Mesenchymal stem cell (in vitro differentiated cells and primary cell): ENCODE results near the gene SIGLEC10.

Source experiments
- DNase-seq: peaks from one replicate; pipeline ENCODE4 v3.0.0-alpha.2; 2013
- H2AFZ ChIP-seq: one replicate; pipeline ENCODE4 v1.6.1; 2013; ENCODE audit warnings: low read depth, mild to moderate bottlenecking, control low read depth, inconsistent platforms, low read length, moderate library complexity
- H2AK5ac ChIP-seq: 2 replicates; pipeline ENCODE4 v1.6.1; 2013; ENCODE audit warnings: low read length, moderate library complexity, mild to moderate bottlenecking, inconsistent platforms; ENCODE audit not compliant: severe bottlenecking
- H2BK120ac ChIP-seq: one replicate; pipeline ENCODE4 v1.6.1; 2013; ENCODE audit warnings: low read depth, mild to moderate bottlenecking, inconsistent platforms, low read length, moderate library complexity
- H2BK12ac ChIP-seq, 2 experiments: one replicate each; pipeline ENCODE4 v1.6.1; 2013; ENCODE audit warnings: inconsistent platforms in 2 of 2, low read length in 2 of 2, mild to moderate bottlenecking in 2 of 2, moderate library complexity in 2 of 2, control low read depth in 1 of 2
- H2BK15ac ChIP-seq: one replicate; pipeline ENCODE4 v1.6.1; 2013; ENCODE audit warnings: mild to moderate bottlenecking, low read depth, inconsistent platforms; ENCODE audit not compliant: poor library complexity, severe bottlenecking
- H2BK5ac ChIP-seq: 2 replicates; pipeline ENCODE4 v1.6.1; 2013; ENCODE audit warnings: low read depth, mild to moderate bottlenecking, low read length, control low read depth, inconsistent platforms; ENCODE audit not compliant: poor library complexity, severe bottlenecking
- H3K14ac ChIP-seq, 2 experiments: one replicate each; pipeline ENCODE4 v1.6.1; 2013; ENCODE audit warnings: inconsistent platforms in 2 of 2, low read length in 2 of 2, control low read depth in 1 of 2, mild to moderate bottlenecking in 1 of 2, moderate library complexity in 1 of 2
- H3K18ac ChIP-seq, 2 experiments: one replicate each; pipeline ENCODE4 v1.6.1; 2013; ENCODE audit warnings: inconsistent platforms in 2 of 2, low read length in 2 of 2, control low read depth in 1 of 2, low read depth in 1 of 2, mild to moderate bottlenecking in 1 of 2
- H3K23ac ChIP-seq, 2 experiments: one replicate each; pipeline ENCODE4 v1.6.1; 2013; ENCODE audit warnings: inconsistent platforms in 2 of 2, low read length in 2 of 2, mild to moderate bottlenecking in 2 of 2, moderate library complexity in 2 of 2, control low read depth in 1 of 2
- H3K27ac ChIP-seq: 2 replicates; pipeline ENCODE4 v1.5.1; 2013; ENCODE audit warnings: mild to moderate bottlenecking, moderate library complexity, low read length, control low read depth, inconsistent platforms; ENCODE audit not compliant: poor library complexity, severe bottlenecking
- H3K27me3 ChIP-seq, 2 experiments: 2 replicates each; pipeline versions ENCODE4 v1.6.1 to v1.7.0; 2013; ENCODE audit warnings: low read length in 2 of 2, mild to moderate bottlenecking in 2 of 2, moderate library complexity in 2 of 2, control low read depth in 1 of 2, inconsistent platforms in 1 of 2; ENCODE audit not compliant: control insufficient read depth in 1 of 2, insufficient read depth in 1 of 2
- H3K36me3 ChIP-seq, 2 experiments: 2 replicates each; pipeline versions ENCODE4 v1.6.1 to v1.7.0; 2013; ENCODE audit warnings: low read length in 2 of 2, control low read depth in 1 of 2, inconsistent platforms in 1 of 2, low read depth in 1 of 2, mild to moderate bottlenecking in 1 of 2; ENCODE audit not compliant: insufficient read depth in 2 of 2, control insufficient read depth in 1 of 2
- H3K4ac ChIP-seq, 2 experiments: one replicate each; pipeline ENCODE4 v1.6.1; 2013; ENCODE audit warnings: inconsistent platforms in 2 of 2, low read length in 2 of 2, mild to moderate bottlenecking in 2 of 2, moderate library complexity in 2 of 2, control low read depth in 1 of 2, low read depth in 1 of 2
- H3K4me1 ChIP-seq: 2 replicates; pipeline ENCODE4 v1.6.1; 2013; ENCODE audit warnings: low read depth, low read length, control low read depth; ENCODE audit not compliant: control insufficient read depth, insufficient read depth
- H3K4me2 ChIP-seq: 2 replicates; pipeline ENCODE4 v1.6.1; 2013; ENCODE audit warnings: low read length, mild to moderate bottlenecking, inconsistent platforms; ENCODE audit not compliant: poor library complexity, severe bottlenecking
- H3K4me3 ChIP-seq, 2 experiments: 2 replicates each; pipeline versions ENCODE4 v1.5.1 to v1.7.0; 2013; ENCODE audit warnings: low read length in 2 of 2, mild to moderate bottlenecking in 2 of 2, control low read depth in 1 of 2, low read depth in 1 of 2; ENCODE audit not compliant: insufficient read depth in 1 of 2
- H3K79me1 ChIP-seq: replicated peaks from 2 replicates; pipeline ENCODE4 v1.6.1; 2013; ENCODE audit warnings: mild to moderate bottlenecking, control low read depth, low read length, inconsistent platforms; ENCODE audit not compliant: poor library complexity, severe bottlenecking
- H3K9ac ChIP-seq: 2 replicates; pipeline ENCODE4 v1.7.0; 2013; ENCODE audit warnings: mild to moderate bottlenecking, low read length, moderate library complexity
- H3K9me3 ChIP-seq: 2 replicates; pipeline ENCODE4 v1.7.0; 2013; ENCODE audit warnings: mild to moderate bottlenecking, low read length; ENCODE audit not compliant: control insufficient read depth
- H4K8ac ChIP-seq: one replicate; pipeline ENCODE4 v1.6.1; 2013; ENCODE audit warnings: inconsistent platforms, mild to moderate bottlenecking, low read length, moderate library complexity
- H4K91ac ChIP-seq: one replicate; pipeline ENCODE4 v1.6.1; 2013; ENCODE audit warnings: mild to moderate bottlenecking, low read length, inconsistent platforms
- WGBS: methylation state at CpG from one replicate; pipeline ENCODE4 v1.1.7; 2013; ENCODE audit warnings: mixed read lengths; 5-methylcytosine and 5-hydroxymethylcytosine counted together

SIGLEC10 gene

GRCh38 chr19:51392701-51393100 lies 24.7 kb downstream of the SIGLEC10 start:
- no peak overlapping the region for H2BK12ac ChIP-seq
- no peak overlapping the region for H2BK5ac ChIP-seq
- no peak for DNase-seq
- no peaks in the 10 kb centered on the region for H3K79me1 ChIP-seq
- no peak overlapping the region for H3K4me2 ChIP-seq
- no peaks in the 10 kb centered on the region for H3K9me3 ChIP-seq
- no peaks in the 10 kb centered on the region for H3K36me3 ChIP-seq
- H2BK120ac ChIP-seq, result no peak overlapping the region
- H3K27me3 ChIP-seq, result no peaks in the 10 kb centered on the region
- no peak overlapping the region for H3K14ac ChIP-seq
- WGBS, result 100% methylated on average over 1 of the region's 1 CpG
- H3K4me3 ChIP-seq, result no peak overlapping the region
- H4K91ac ChIP-seq, result no peak overlapping the region
- H3K9ac ChIP-seq, result no peak overlapping the region
- no peak overlapping the region for H3K4ac ChIP-seq
- H3K27ac ChIP-seq, result no peak overlapping the region
- H2AK5ac ChIP-seq, result no peak overlapping the region
- H4K8ac ChIP-seq, result no peak overlapping the region
- no peak overlapping the region for H3K18ac ChIP-seq
- H3K23ac ChIP-seq, result no peak overlapping the region
- no peak overlapping the region for H2AFZ ChIP-seq
- no peak overlapping the region for H2BK15ac ChIP-seq
- H3K4me1 ChIP-seq, result peaks cover 8% of the 10 kb centered on the region

GRCh38 chr19:51391073-51391611 lies 26.3 kb downstream of the SIGLEC10 start:
- Histone ChIP-seq H2AK5ac (no peak overlapping the region), H3K4me3 (no peak overlapping the region), H3K14ac (no peak overlapping the region), H3K36me3 (no peaks in the 10 kb centered on the region), H3K27me3 (no peaks in the 10 kb centered on the region), H4K91ac (no peak overlapping the region), H3K18ac (no peak overlapping the region), H3K79me1 (no peaks in the 10 kb centered on the region), H3K23ac (no peak overlapping the region), H2BK12ac (no peak overlapping the region), H3K4ac (no peak overlapping the region), H3K4me1 (peaks cover 8% of the 10 kb centered on the region), H3K4me2 (no peak overlapping the region), H2BK120ac (no peak overlapping the region), H2BK15ac (no peak overlapping the region), H2AFZ (no peak overlapping the region), H2BK5ac (no peak overlapping the region), H3K27ac (no peak overlapping the region), H3K9ac (no peak overlapping the region), H3K9me3 (no peaks in the 10 kb centered on the region), H4K8ac (no peak overlapping the region)
- WGBS, result 77% methylated on average over 6 of the region's 8 CpGs
- DNase-seq, result no peak

- Histone ChIP-seq H3K23ac (no peak overlapping the region), H3K4me1 (peaks cover 3% of the 10 kb centered on the region), H4K8ac (no peak overlapping the region), H3K4ac (no peak overlapping the region), H2BK15ac (no peak overlapping the region), H3K4me2 (no peak overlapping the region), H3K9ac (no peak overlapping the region), H3K79me1 (no peaks in the 10 kb centered on the region), H3K9me3 (no peaks in the 10 kb centered on the region), H4K91ac (no peak overlapping the region), H2AFZ (no peak overlapping the region), H3K27me3 (no peaks in the 10 kb centered on the region), H3K27ac (no peak overlapping the region), H3K36me3 (no peaks in the 10 kb centered on the region), H3K14ac (no peak overlapping the region), H3K4me3 (no peak overlapping the region), H2BK12ac (no peak overlapping the region), H2BK120ac (no peak overlapping the region), H2AK5ac (no peak overlapping the region), H2BK5ac (no peak overlapping the region), H3K18ac (no peak overlapping the region)
- WGBS, result 93% methylated on average over 14 of the region's 14 CpGs
- no peak for DNase-seq
These were observed 28.3 kb downstream of the SIGLEC10 start for GRCh38 chr19:51389143-51389542.

- H2AK5ac ChIP-seq, result no peak within 1 kb of the TSS
- WGBS, result 88% methylated on average over 15 of the region's 15 CpGs
- no peak within 1 kb of the TSS for H3K4ac ChIP-seq
- H3K4me1 ChIP-seq, result no peaks in the 10 kb centered on the region
- no peak within 1 kb of the TSS for H2BK120ac ChIP-seq
- H3K18ac ChIP-seq, result no peak within 1 kb of the TSS
- no peak within 1 kb of the TSS for H3K9ac ChIP-seq
- H3K79me1 ChIP-seq, result no peaks in the 10 kb centered on the region
- no peak within 1 kb of the TSS for H3K27ac ChIP-seq
- H3K36me3 ChIP-seq, result no peaks in the 10 kb centered on the region
- H2BK12ac ChIP-seq, result no peak within 1 kb of the TSS
- no peak within 1 kb of the TSS for H2AFZ ChIP-seq
- no peak within 1 kb of the TSS for H3K14ac ChIP-seq
- DNase-seq, result no peak
- no peak within 1 kb of the TSS for H2BK5ac ChIP-seq
- no peak within 1 kb of the TSS for H4K8ac ChIP-seq
- no peak within 1 kb of the TSS for H3K4me2 ChIP-seq
- H3K23ac ChIP-seq, result no peak within 1 kb of the TSS
- H2BK15ac ChIP-seq, result no peak within 1 kb of the TSS
- no peak within 1 kb of the TSS for H3K4me3 ChIP-seq
- no peaks in the 10 kb centered on the region for H3K27me3 ChIP-seq
- no peaks in the 10 kb centered on the region for H3K9me3 ChIP-seq
- no peak within 1 kb of the TSS for H4K91ac ChIP-seq
These were observed 29.5 kb downstream of the SIGLEC10 start, which contains the start of gene LIM2 for GRCh38 chr19:51387924-51388389. TSS of gene LIM2 (minus strand) at chr19:51387974. CDS start at chr19:51387443, 531 bp downstream.
